Thyroid gland (tissue), 4 donors: ENCODE results near the gene CBR4.

ENCODE experiments used
- CTCF ChIP-seq, 6 experiments: fragments of 200-600 bp in 3 of 6; fragments of 450-650 bp in 3 of 6; sonication (generic) in 3 of 6; IDR thresholded peaks; one replicate each; pipeline ENCODE4 v1.5.1; 2016 to 2019; ENCODE audit warnings: antibody characterized with exemption in 6 of 6, mild to moderate bottlenecking in 2 of 6, inconsistent platforms in 1 of 6, moderate library complexity in 1 of 6
- POLR2A ChIP-seq, 2 donors: fragments of 450-650 bp; IDR thresholded peaks; one replicate each; pipeline ENCODE4 v1.6.1; 2017; ENCODE audit warnings: antibody characterized with exemption in 2 of 2, mild to moderate bottlenecking in 2 of 2, moderate library complexity in 1 of 2

DNA sequence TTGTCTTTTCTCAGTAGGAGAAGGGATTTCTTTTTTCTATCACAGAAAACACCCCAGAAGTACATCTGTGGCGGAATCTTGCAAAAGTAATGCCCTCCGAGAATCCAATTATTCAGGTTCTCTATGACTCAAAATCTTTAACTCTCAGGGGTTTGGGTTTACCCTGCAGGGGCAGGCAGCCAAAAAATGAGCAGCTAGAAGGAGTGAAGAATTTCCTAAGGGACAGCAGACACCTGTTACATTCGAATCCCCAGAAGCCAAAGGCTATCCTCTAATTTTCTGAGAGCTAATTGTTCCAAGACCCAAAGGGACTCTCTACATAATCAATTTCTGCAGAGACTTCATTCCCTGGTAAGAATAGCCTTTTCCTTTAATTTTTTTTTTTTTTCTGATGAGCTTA lies 27.5 kb upstream of the CBR4 start:
- TF ChIP-seq CTCF (IDR thresholded peaks at IDR 0.05), result no peak
- TF ChIP-seq POLR2A (IDR thresholded peaks at IDR 0.05), result no peak
